Esophagus muscularis mucosa (tissue), 4 donors: ENCODE data around the gene SLC39A1. TPM values are rescaled to one million over a fixed set of nuclear protein-coding genes. Genes with fewer than 3 reads are reported as not detected.

Experiments
- DNase-seq: peaks from one replicate; pipeline ENCODE4 v3.0.0-alpha.2; 2017; ENCODE audit errors: extremely low spot score
- H3K27ac ChIP-seq, 4 donors: fragments of 200-600 bp; sonication (generic); replicated peaks in 1 of 4; 1 replicate in 3 of 4; 2 replicates in 1 of 4; pipeline ENCODE4 v1.5.1; 2016 to 2019; ENCODE audit warnings: mild to moderate bottlenecking in 1 of 4
- H3K27me3 ChIP-seq, 4 donors: fragments of 200-600 bp; sonication (generic); one replicate each; pipeline versions ENCODE4 v1.5.1 to v1.6.0; 2016 to 2019
- H3K36me3 ChIP-seq, 4 donors: fragments of 200-600 bp; sonication (generic); one replicate each; pipeline ENCODE4 v1.5.1; 2016 to 2019
- H3K4me1 ChIP-seq, 4 donors: fragments of 200-600 bp; sonication (generic); one replicate each; pipeline ENCODE4 v1.5.1; 2016 to 2019
- H3K4me3 ChIP-seq, 4 donors: fragments of 200-600 bp; sonication (generic); 1 replicate in 2 of 4; 2 replicates in 2 of 4; pipeline ENCODE4 v1.5.1; 2016 to 2019; ENCODE audit warnings: mild to moderate bottlenecking in 4 of 4, moderate library complexity in 1 of 4
- H3K9me3 ChIP-seq, 4 donors: fragments of 200-600 bp; sonication (generic); 1 replicate in 3 of 4; 2 replicates in 1 of 4; pipeline ENCODE4 v1.5.1; 2016 to 2019
- CTCF ChIP-seq, 3 experiments: fragments of 200-600 bp in 2 of 3; fragments of 450-650 bp in 1 of 3; sonication (generic) in 2 of 3; IDR thresholded peaks; one replicate each; pipeline ENCODE4 v1.5.1; 2017 to 2019; ENCODE audit warnings: antibody characterized with exemption in 3 of 3, mild to moderate bottlenecking in 2 of 3, moderate library complexity in 1 of 3
- EP300 ChIP-seq: sonication (generic); formaldehyde crosslinking; IDR thresholded peaks from one replicate; pipeline ENCODE4 v1.6.1; 2017; ENCODE audit warnings: antibody characterized with exemption
- POLR2A ChIP-seq: fragments of 450-650 bp; IDR thresholded peaks from one replicate; pipeline ENCODE4 v1.6.1; 2017; ENCODE audit warnings: antibody characterized with exemption, moderate library complexity, mild to moderate bottlenecking, low read depth
- POLR2AphosphoS5 ChIP-seq, 2 donors: sonication (generic); formaldehyde crosslinking; IDR thresholded peaks; one replicate each; pipeline ENCODE4 v1.6.1; 2017; ENCODE audit warnings: antibody characterized with exemption in 2 of 2
- WGBS: methylation state at CpG from one replicate; pipeline ENCODE4 v1.1.5; 2018; 5-methylcytosine and 5-hydroxymethylcytosine counted together
- intact Hi-C: fragments of 100-400 bp; cut with DNase I; formaldehyde crosslinking; loops from one replicate; pipeline ENCODE4 v1.15.1; 2023
- total RNA-seq, 4 donors: library from RNA; depleted of rRNA; stranded (reverse); fragments of >200 nt; gene quantifications; one replicate each; pipeline versions ENCODE4 v1.1.0 to v1.2.1, GENCODE V29; 2016

The SLC39A1 gene
- total RNA-seq, 4 donors from 2014 or later, result 74.3 to 114 (median 104) TPM

GRCh38 chr1:153961421-153961820 is 1.9 kb downstream of the SLC39A1 start:
- Histone ChIP-seq H3K9me3 (no peaks in the 10 kb centered on the region), H3K4me3 (peak overlapping the region in 1 of 4 donors; percentile 92), H3K4me1 (peaks cover 61 to 78% (median 71%) of the 10 kb centered on the region in 4 donors), H3K27me3 (no peaks in the 10 kb centered on the region), H3K36me3 (peaks cover 0 to 21% (median 19%) of the 10 kb centered on the region in 4 donors), H3K27ac (peak overlapping the region; percentile 94 to 96 (median 95))
- TF ChIP-seq CTCF (IDR thresholded peaks at IDR 0.05) (no peak), EP300 (no peak), POLR2A (no peak), POLR2AphosphoS5 (IDR thresholded peaks at IDR 0.05) (no peak)
- WGBS, result 87% methylated on average over 4 of the region's 4 CpGs
- intact Hi-C loops, result no loop called here
- no peak for DNase-seq

GRCh38 chr1:153960206-153960605 is 3.1 kb downstream of the SLC39A1 start:
- TF ChIP-seq EP300 (no peak), CTCF (IDR thresholded peaks at IDR 0.05) (no peak), POLR2A (no peak)
- intact Hi-C loops, result no loop called here
- Histone ChIP-seq H3K4me3 (no peak overlapping the region), H3K4me1 (peaks cover 65 to 78% (median 72%) of the 10 kb centered on the region in 4 donors), H3K9me3 (no peaks in the 10 kb centered on the region), H3K27ac (peak overlapping the region; percentile 91 to 96 (median 95)), H3K36me3 (peaks cover 0 to 21% (median 19%) of the 10 kb centered on the region in 4 donors), H3K27me3 (no peaks in the 10 kb centered on the region)
- WGBS, result 89% methylated on average over 4 of the region's 11 CpGs
- DNase-seq, result no peak

- Histone ChIP-seq H3K27ac (peak overlapping the region; percentile 91 to 96 (median 95)), H3K4me1 (peaks cover 61 to 80% (median 73%) of the 10 kb centered on the region in 4 donors), H3K9me3 (no peaks in the 10 kb centered on the region), H3K27me3 (no peaks in the 10 kb centered on the region), H3K4me3 (no peak overlapping the region), H3K36me3 (peaks cover 0 to 27% (median 23%) of the 10 kb centered on the region in 4 donors)
- WGBS, result 65% methylated on average over 3 of the region's 3 CpGs
- intact Hi-C loops, result no loop called here
- TF ChIP-seq EP300, result no peak
- TF ChIP-seq POLR2AphosphoS5 (IDR thresholded peaks at IDR 0.05), result no peak
- no peak for TF ChIP-seq POLR2A
- no peak for TF ChIP-seq CTCF (IDR thresholded peaks at IDR 0.05)
- DNase-seq, result no peak
Measured at GRCh38 chr1:153959454-153959853, 3.9 kb downstream of the SLC39A1 start.

GRCh38 chr1:153958961-153959260 is 4.4 kb downstream of the SLC39A1 start:
- intact Hi-C loops, result no loop called here
- TF ChIP-seq EP300 (no peak), POLR2AphosphoS5 (IDR thresholded peaks at IDR 0.05) (no peak), CTCF (IDR thresholded peaks at IDR 0.05) (no peak), POLR2A (no peak)
- DNase-seq, result no peak
- Histone ChIP-seq H3K27ac (peak overlapping the region; percentile 91 to 96 (median 95)), H3K9me3 (no peaks in the 10 kb centered on the region), H3K4me3 (peak overlapping the region; percentile 80 to 95 (median 91)), H3K4me1 (peaks cover 56 to 80% (median 70%) of the 10 kb centered on the region in 4 donors), H3K36me3 (peaks cover 4 to 31% (median 29%) of the 10 kb centered on the region in 4 donors), H3K27me3 (no peaks in the 10 kb centered on the region)
- 15% methylated on average over 4 of the region's 4 CpGs for WGBS
